PC-3 (cell line): ENCODE data around the gene MRPL37.

Experiments used
- CTCF ChIP-seq: fragments of 300-600 bp; sonication (generic); conservative IDR thresholded peaks from 2 replicates; pipeline ENCODE4 v1.5.1; 2017; ENCODE audit warnings: antibody characterized with exemption, low read depth, mild to moderate bottlenecking, low read length
- EZH2 ChIP-seq: fragments of 300-600 bp; sonication (generic); IDR thresholded peaks from one replicate; pipeline ENCODE4 v1.6.1; 2017; ENCODE audit warnings: antibody characterized with exemption, mild to moderate bottlenecking, low read length; ENCODE audit not compliant: unreplicated experiment
- EZH2phosphoT487 ChIP-seq: fragments of 300-600 bp; sonication (generic); IDR thresholded peaks from 2 replicates; pipeline ENCODE4 v1.6.1; 2018; ENCODE audit warnings: mild to moderate bottlenecking, antibody characterized with exemption, low read length, borderline replicate concordance

GRCh38 chr1:54243022-54243421 is 43.1 kb downstream of the MRPL37 start:
- TF ChIP-seq CTCF (no peak), EZH2phosphoT487 (no peak), EZH2 (no peak)
